Measurements from ENCODE around the gene NTN3.

GRCh38 chr16:2511996-2512734 lies 41.1 kb downstream of the NTN3 start:
- no peak for TF ChIP-seq CTCF (conservative IDR thresholded peaks at IDR 0.05)
- no peak for TF ChIP-seq EZH2 (IDR thresholded peaks at IDR 0.05; ENCODE audit: low read depth)
